ENCODE data around the gene HSPG2. TPM values are rescaled to one million over a fixed set of nuclear protein-coding genes. Genes with fewer than 3 reads are reported as not detected.

HSPG2 gene
- total RNA-seq, 1 donor from 2014 or later = 101 TPM

DNA sequence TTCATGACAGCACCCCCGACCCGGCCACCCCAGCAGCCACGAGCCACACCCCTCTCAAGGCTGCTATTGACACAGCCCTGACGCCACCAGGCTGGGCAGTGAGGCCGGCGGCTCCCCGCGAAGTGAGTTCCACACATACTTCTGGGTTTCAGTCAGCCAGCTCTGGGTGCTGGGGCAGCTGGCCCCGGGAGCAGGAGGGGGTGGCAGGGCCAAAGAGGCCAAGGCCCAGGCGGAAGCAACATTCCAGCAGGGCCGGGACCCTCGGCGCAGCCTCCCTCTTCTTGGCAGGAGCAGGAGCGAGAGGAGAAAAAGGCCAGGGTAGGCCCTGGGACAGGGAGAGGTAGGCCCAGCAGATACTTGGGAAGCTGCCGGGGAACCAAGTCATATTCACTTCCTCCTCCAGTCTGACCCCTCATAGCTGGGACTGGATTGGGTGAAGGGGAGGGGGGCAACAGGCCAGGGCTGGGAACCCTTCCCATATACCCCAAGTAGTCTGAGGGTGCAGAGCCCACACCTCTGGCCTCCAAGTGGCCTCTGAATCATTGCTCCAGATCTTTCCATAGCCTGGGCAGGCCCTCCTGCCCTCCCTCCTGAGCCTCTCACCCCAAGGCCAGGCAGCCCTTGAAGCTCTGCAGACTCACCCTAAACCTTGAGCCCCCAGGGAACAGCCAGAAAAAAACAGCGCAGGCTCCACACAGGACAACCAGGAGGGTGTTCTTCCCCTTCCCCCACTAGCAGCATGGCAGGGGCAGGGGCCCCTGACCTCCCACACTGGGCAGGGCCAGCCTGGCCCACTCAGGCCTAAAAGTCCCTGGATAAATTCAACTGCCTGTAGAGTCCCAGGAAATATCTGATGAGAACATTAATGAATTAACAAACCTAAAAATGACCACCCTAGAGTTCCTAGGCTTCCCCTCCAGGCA is 5.7 kb downstream of the HSPG2 start:
- Mint-ChIP-seq H3K9me3 (no peaks in the 10 kb centered on the region), H3K27me3 (ENCODE audit: low read depth) (no peaks in the 10 kb centered on the region), H3K4me3 (peak overlapping the region; percentile 29), H3K36me3 (ENCODE audit: low read depth) (no peaks in the 10 kb centered on the region), H3K27ac (ENCODE audit: unreplicated experiment) (peak overlapping the region; percentile 3), H3K4me1 (peaks cover 46% of the 10 kb centered on the region)
- TF ChIP-seq, protein P1, sequence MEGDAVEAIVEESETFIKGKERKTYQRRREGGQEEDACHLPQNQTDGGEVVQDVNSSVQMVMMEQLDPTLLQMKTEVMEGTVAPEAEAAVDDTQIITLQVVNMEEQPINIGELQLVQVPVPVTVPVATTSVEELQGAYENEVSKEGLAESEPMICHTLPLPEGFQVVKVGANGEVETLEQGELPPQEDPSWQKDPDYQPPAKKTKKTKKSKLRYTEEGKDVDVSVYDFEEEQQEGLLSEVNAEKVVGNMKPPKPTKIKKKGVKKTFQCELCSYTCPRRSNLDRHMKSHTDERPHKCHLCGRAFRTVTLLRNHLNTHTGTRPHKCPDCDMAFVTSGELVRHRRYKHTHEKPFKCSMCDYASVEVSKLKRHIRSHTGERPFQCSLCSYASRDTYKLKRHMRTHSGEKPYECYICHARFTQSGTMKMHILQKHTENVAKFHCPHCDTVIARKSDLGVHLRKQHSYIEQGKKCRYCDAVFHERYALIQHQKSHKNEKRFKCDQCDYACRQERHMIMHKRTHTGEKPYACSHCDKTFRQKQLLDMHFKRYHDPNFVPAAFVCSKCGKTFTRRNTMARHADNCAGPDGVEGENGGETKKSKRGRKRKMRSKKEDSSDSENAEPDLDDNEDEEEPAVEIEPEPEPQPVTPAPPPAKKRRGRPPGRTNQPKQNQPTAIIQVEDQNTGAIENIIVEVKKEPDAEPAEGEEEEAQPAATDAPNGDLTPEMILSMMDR (conservative IDR thresholded peaks at IDR 0.05) = no peak
- no peak for DNase-seq (ENCODE audit: low read depth, low spot score)

DNA sequence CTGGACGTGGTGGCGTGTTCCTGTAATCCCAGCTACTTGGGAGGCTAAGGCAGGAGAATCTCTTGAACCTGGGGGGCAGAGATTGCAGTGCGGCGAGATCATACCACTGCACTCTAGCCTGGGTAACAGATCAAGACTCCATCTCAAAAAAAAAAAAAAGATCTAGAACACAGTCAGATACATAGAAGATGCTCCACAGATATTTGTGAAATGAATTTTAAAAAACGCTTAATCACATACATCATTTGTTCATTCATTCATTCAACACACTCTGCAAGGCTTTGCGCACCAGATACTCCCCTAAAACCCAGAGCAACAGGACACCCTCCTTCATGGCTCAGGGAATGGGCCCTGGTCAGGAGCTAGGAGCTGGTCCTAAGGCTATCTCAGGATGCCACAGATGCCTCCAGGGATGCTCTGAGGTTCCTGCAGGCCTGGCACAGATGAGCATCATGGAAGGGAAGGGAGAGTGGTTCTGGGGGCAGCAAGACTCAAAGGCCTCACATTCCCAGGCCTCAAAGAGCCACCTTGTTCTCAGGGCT is 6.4 kb downstream of the HSPG2 start:
- Mint-ChIP-seq H3K4me1 (peaks cover 38% of the 10 kb centered on the region), H3K9me3 (no peaks in the 10 kb centered on the region), H3K27ac (ENCODE audit: unreplicated experiment) (no peak overlapping the region), H3K36me3 (ENCODE audit: low read depth) (no peaks in the 10 kb centered on the region), H3K4me3 (no peak overlapping the region), H3K27me3 (ENCODE audit: low read depth) (no peaks in the 10 kb centered on the region)
- TF ChIP-seq, protein P1 (conservative IDR thresholded peaks at IDR 0.05) = no peak
- DNase-seq (ENCODE audit: low read depth, low spot score) = no peak

DNA sequence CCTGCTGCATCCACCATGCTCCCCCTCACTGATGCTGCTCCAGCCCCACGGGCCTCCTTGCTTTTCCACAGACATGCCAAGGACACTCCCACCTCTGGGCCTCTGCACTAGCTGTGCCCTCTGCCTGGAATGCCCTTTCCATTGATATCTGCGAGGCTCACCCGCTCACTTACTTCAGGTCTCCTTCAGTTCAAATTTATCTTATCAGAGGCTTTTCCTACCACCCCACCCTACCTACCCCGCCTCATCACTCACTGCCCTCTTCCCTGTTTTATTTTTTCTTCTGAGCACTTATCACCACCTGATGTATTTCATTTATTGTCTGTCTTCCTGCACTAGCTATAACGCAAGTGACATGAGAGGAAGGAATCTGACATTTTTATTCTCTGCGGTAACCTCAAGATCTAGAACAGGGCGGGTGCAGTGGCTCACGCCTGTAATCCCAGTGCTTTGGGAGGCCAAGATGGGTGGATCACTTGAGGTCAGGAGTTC is 7.0 kb downstream of the HSPG2 start:
- Mint-ChIP-seq H3K4me3 (no peak overlapping the region), H3K4me1 (peaks cover 33% of the 10 kb centered on the region), H3K9me3 (no peaks in the 10 kb centered on the region), H3K27me3 (ENCODE audit: low read depth) (no peaks in the 10 kb centered on the region), H3K27ac (ENCODE audit: unreplicated experiment) (no peak overlapping the region), H3K36me3 (ENCODE audit: low read depth) (no peaks in the 10 kb centered on the region)
- TF ChIP-seq, protein P1 (conservative IDR thresholded peaks at IDR 0.05) = no peak
- no peak for DNase-seq (ENCODE audit: low read depth, low spot score)

DNA sequence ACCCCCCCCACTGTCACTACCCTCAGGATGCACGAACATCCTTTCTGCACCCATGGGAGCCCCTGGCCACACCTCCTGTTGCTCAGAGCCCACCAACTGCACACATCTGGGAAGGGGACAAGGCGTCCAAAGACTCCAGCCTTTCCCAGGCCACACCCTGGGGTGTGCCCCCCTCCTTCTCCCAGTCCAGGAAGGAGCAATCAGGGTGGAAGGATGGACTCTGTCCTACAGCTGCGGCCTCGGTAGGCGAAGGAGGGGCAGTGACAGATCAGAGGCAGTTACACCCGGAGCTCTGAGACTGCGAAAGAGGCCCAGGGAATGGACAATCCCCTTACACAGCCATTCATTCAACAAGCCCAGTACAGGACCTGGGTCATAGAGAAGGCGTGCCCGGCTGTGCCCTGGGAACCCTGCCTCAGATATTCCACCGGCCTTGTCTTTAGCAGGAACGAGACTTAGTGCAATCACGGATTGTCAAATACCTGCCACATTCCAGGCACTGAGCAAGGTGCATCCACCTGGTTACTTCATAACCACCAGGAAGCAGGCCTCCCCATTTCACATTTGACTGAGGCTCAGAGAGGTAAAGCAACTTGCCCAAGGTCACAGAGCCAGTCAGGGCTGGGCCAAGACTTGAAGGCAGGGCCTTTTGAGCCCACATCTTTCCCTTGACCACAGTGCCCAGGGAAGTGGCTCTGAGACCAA is 9.4 kb downstream of the HSPG2 start:
- H3K27ac Mint-ChIP-seq (ENCODE audit: unreplicated experiment) = no peak overlapping the region
- H3K27me3 Mint-ChIP-seq (ENCODE audit: low read depth) = no peaks in the 10 kb centered on the region
- TF ChIP-seq, protein P1 (conservative IDR thresholded peaks at IDR 0.05) = no peak
- H3K4me3 Mint-ChIP-seq = no peak overlapping the region
- no peak for DNase-seq (ENCODE audit: low read depth, low spot score)
- H3K4me1 Mint-ChIP-seq = peaks cover 38% of the 10 kb centered on the region
- H3K9me3 Mint-ChIP-seq = no peaks in the 10 kb centered on the region
- no peaks in the 10 kb centered on the region for H3K36me3 Mint-ChIP-seq (ENCODE audit: low read depth)

DNA sequence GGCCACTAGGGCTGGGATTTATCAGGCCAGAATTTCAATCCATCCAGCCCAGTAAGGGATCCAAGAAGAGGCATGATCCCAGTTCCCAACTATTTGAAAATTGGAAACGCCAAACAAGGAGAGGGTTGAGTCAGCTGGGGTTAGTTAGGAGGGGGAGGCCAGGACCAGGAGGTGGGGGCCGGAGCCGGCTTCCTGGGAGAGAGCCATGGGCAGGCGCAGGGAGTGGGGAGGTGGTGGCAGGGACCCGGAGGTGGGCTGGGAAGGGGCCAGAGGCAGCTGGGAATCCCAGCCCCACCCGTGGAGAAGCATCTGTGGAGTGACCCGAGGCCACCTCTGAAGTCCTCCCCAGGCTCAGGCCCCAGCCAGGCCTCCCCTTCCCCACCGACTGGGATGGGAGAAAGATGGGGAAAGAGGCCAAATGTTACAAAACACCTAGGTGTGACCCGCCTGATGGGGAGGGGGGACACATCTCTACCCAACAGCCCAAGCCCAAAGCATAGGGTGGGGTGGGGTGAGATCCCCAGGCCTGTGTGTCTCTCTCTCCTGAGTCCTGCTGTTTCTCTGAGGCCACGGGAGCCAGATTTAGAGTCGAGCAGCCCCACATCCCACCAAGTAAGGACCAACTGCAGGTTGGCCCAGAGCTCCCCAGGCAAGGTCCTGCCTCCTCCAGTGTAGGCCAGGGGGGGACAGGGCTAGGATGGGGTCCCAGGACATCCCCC is 10.1 kb downstream of the HSPG2 start:
- Mint-ChIP-seq H3K27me3 (ENCODE audit: low read depth) (no peaks in the 10 kb centered on the region), H3K36me3 (ENCODE audit: low read depth) (no peaks in the 10 kb centered on the region), H3K4me1 (peaks cover 33% of the 10 kb centered on the region), H3K9me3 (no peaks in the 10 kb centered on the region), H3K4me3 (no peak overlapping the region), H3K27ac (ENCODE audit: unreplicated experiment) (peak overlapping the region; percentile 84)
- TF ChIP-seq, protein P1 (conservative IDR thresholded peaks at IDR 0.05) = no peak
- no peak for DNase-seq (ENCODE audit: low read depth, low spot score)
